ENCODE results near the gene UNC80.

Gene UNC80

GRCh38 chr2:209821806-209822205 is 50.2 kb downstream of the UNC80 start:
- H3K4me3 ChIP-seq (IDR thresholded peaks at IDR 0.05; ENCODE audit: insufficient read depth, low read depth, low read length): no peak overlapping the region
- no peak for TF ChIP-seq CTCF (conservative IDR thresholded peaks at IDR 0.05; ENCODE audit: low read depth, low read length)
- no peaks in the 10 kb centered on the region for H3K36me3 ChIP-seq (ENCODE audit: insufficient read depth)
- no peak overlapping the region for H3K4me2 ChIP-seq
- no peak overlapping the region for H3K27ac ChIP-seq
- H4K20me1 ChIP-seq (ENCODE audit: insufficient read depth): no peaks in the 10 kb centered on the region
- no peaks in the 10 kb centered on the region for H3K4me1 ChIP-seq (ENCODE audit: low read depth, poor library complexity, severe bottlenecking)
- no peaks in the 10 kb centered on the region for H3K27me3 ChIP-seq (ENCODE audit: insufficient read depth, low read depth)
- H3K79me2 ChIP-seq (ENCODE audit: insufficient read depth, low read depth): no peaks in the 10 kb centered on the region
- H3K9ac ChIP-seq: no peak overlapping the region
- H2AFZ ChIP-seq (ENCODE audit: low read depth): no peak overlapping the region

- Histone ChIP-seq H4K20me1 (ENCODE audit: insufficient read depth) (no peaks in the 10 kb centered on the region), H3K4me2 (no peak overlapping the region), H3K36me3 (ENCODE audit: insufficient read depth) (no peaks in the 10 kb centered on the region), H3K27me3 (ENCODE audit: insufficient read depth, low read depth) (no peaks in the 10 kb centered on the region), H3K9ac (no peak overlapping the region), H2AFZ (ENCODE audit: low read depth) (no peak overlapping the region), H3K27ac (no peak overlapping the region), H3K79me2 (ENCODE audit: insufficient read depth, low read depth) (no peaks in the 10 kb centered on the region), H3K4me3 (IDR thresholded peaks at IDR 0.05; ENCODE audit: insufficient read depth, low read depth, low read length) (no peak overlapping the region), H3K4me1 (ENCODE audit: low read depth, poor library complexity, severe bottlenecking) (no peaks in the 10 kb centered on the region)
- no peak for TF ChIP-seq CTCF (conservative IDR thresholded peaks at IDR 0.05; ENCODE audit: low read depth, low read length)
Observed at GRCh38 chr2:209823484-209823883, 51.9 kb downstream of the UNC80 start.

GRCh38 chr2:209824391-209824790 is 52.8 kb downstream of the UNC80 start:
- Histone ChIP-seq H3K27ac (no peak overlapping the region), H3K79me2 (ENCODE audit: insufficient read depth, low read depth) (no peaks in the 10 kb centered on the region), H2AFZ (ENCODE audit: low read depth) (no peak overlapping the region), H4K20me1 (ENCODE audit: insufficient read depth) (no peaks in the 10 kb centered on the region), H3K9ac (no peak overlapping the region), H3K4me3 (IDR thresholded peaks at IDR 0.05; ENCODE audit: insufficient read depth, low read depth, low read length) (no peak overlapping the region), H3K4me1 (ENCODE audit: low read depth, poor library complexity, severe bottlenecking) (no peaks in the 10 kb centered on the region), H3K4me2 (no peak overlapping the region), H3K27me3 (ENCODE audit: insufficient read depth, low read depth) (no peaks in the 10 kb centered on the region), H3K36me3 (ENCODE audit: insufficient read depth) (no peaks in the 10 kb centered on the region)
- TF ChIP-seq CTCF (conservative IDR thresholded peaks at IDR 0.05; ENCODE audit: low read depth, low read length): no peak

GRCh38 chr2:209830722-209831465 is 59.3 kb downstream of the UNC80 start:
- no peak for TF ChIP-seq CTCF (conservative IDR thresholded peaks at IDR 0.05; ENCODE audit: low read depth, low read length)
- Histone ChIP-seq H3K4me2 (no peak overlapping the region), H3K9ac (no peak overlapping the region), H3K4me3 (IDR thresholded peaks at IDR 0.05; ENCODE audit: insufficient read depth, low read depth, low read length) (no peak overlapping the region), H3K79me2 (ENCODE audit: insufficient read depth, low read depth) (no peaks in the 10 kb centered on the region), H3K4me1 (ENCODE audit: low read depth, poor library complexity, severe bottlenecking) (no peaks in the 10 kb centered on the region), H3K27me3 (ENCODE audit: insufficient read depth, low read depth) (no peaks in the 10 kb centered on the region), H4K20me1 (ENCODE audit: insufficient read depth) (no peaks in the 10 kb centered on the region), H2AFZ (ENCODE audit: low read depth) (no peak overlapping the region), H3K27ac (no peak overlapping the region), H3K36me3 (ENCODE audit: insufficient read depth) (no peaks in the 10 kb centered on the region)
